ENCODE data around the gene ATP11A. TPM values are rescaled to one million over a fixed set of nuclear protein-coding genes. Genes with fewer than 3 reads are reported as not detected.

Gene ATP11A
- total RNA-seq, 5 donors from 2014 or later (not counting 1 experiment from before 2014, with no cell fraction given) = 35.7 to 57.1 (median 48.5) TPM

DNA sequence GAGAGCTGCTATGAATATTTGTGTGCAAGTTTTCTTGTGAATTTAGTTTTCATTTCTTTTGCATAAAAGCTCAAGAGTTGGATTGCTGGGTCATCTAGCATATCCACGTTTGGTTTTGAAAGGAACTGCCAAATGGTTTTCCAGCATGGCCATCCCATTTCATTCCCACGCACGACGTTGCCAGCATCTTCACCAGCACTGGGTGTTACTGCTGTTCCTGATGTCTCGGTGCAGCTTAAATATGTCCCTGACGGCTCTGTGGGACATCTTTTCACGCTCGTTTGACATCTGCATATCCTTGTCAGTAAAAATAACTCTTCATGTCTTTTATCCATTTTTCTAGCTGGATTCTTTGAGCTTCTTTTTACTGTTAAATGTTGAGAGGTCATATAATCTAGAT, 123.7 kb downstream of the ATP11A start:
- Histone ChIP-seq H3K4me1 (ENCODE audit: control insufficient read depth in 1 of 2, extremely low read depth in 1 of 2, insufficient read depth in 2 of 2, low read length in 2 of 2) (no peaks in the 10 kb centered on the region), H3K36me3 (ENCODE audit: control insufficient read depth in 2 of 2, extremely low read depth in 1 of 2, insufficient read depth in 1 of 2, low read length in 1 of 2) (peaks cover 16 to 39% of the 10 kb centered on the region in 2 donors), H3K27me3 (replicated peaks in 1 of 2; ENCODE audit: control insufficient read depth in 2 of 2, extremely low read depth in 1 of 2, insufficient read depth in 2 of 2, low read length in 1 of 2) (no peaks in the 10 kb centered on the region), H3K9me3 (no peaks in the 10 kb centered on the region), H3K4me3 (ENCODE audit: control insufficient read depth in 1 of 2, extremely low read depth in 1 of 2, low read length in 1 of 2) (no peak overlapping the region), H3K27ac (ENCODE audit: low read length) (no peak overlapping the region)
- CTCF ChIA-PET = no interaction called here
- POLR2A ChIA-PET = no interaction called here
- ATAC-seq (replicated peaks in 1 of 4) (no peak), DNase-seq (no peak)
- peaks cover 0 to 4% (median 0%) of the 10 kb centered on the region in 3 donors for H3K9me3 Mint-ChIP-seq
- 97% methylated on average over 6 of the region's 8 CpGs for WGBS (ENCODE audit: insufficient coverage)
- no peak overlapping the region for H3K27ac Mint-ChIP-seq
- H3K27me3 Mint-ChIP-seq = no peaks in the 10 kb centered on the region
- peaks cover 76% of the 10 kb centered on the region for H3K36me3 Mint-ChIP-seq
- H3K4me3 Mint-ChIP-seq = no peak overlapping the region
- H3K4me1 Mint-ChIP-seq = no peaks in the 10 kb centered on the region

DNA sequence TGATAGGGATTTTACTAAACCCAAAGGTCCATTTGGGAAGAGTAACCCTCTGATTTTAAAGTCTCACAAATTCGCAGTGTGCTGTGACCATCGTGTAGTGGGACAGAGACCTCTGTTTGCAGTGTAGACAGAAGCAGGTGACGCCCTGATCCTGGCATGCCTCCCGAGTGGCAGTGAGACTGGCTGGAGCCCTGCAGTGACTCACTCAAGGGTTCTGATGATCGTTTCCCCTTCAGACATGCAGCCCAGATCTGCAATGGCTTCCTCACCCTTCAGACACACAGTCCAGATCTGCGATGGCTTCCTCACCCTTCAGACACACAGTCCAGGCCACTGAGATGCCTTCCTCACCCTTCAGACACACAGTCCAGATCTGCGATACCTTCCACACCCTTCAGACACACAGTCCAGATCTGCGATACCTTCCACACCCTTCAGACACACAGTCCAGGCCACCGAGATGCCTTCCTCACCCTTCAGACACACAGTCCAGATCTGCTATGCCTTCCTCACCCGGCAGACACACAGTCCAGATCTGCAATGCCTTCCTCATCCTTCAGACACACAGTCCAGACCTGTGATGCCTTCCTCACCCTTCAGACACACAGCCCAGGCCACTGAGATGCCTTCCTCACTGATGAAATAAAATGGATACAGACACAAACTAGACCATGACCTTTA, 125.2 kb downstream of the ATP11A start:
- Histone ChIP-seq H3K4me1 (ENCODE audit: control insufficient read depth in 1 of 2, extremely low read depth in 1 of 2, insufficient read depth in 2 of 2, low read length in 2 of 2) (no peaks in the 10 kb centered on the region), H3K4me3 (ENCODE audit: control insufficient read depth in 1 of 2, extremely low read depth in 1 of 2, low read length in 1 of 2) (no peak overlapping the region), H3K27me3 (replicated peaks in 1 of 2; ENCODE audit: control insufficient read depth in 2 of 2, extremely low read depth in 1 of 2, insufficient read depth in 2 of 2, low read length in 1 of 2) (no peaks in the 10 kb centered on the region), H3K9me3 (no peaks in the 10 kb centered on the region), H3K27ac (ENCODE audit: low read length) (no peak overlapping the region), H3K36me3 (ENCODE audit: control insufficient read depth in 2 of 2, extremely low read depth in 1 of 2, insufficient read depth in 1 of 2, low read length in 1 of 2) (peaks cover 18 to 50% of the 10 kb centered on the region in 2 donors)
- no peak for ATAC-seq (replicated peaks in 1 of 4)
- no peak for DNase-seq
- WGBS (ENCODE audit: insufficient coverage) = 94% methylated on average over 10 of the region's 10 CpGs
- H3K4me3 Mint-ChIP-seq = no peak overlapping the region
- H3K9me3 Mint-ChIP-seq = peaks cover 0 to 4% (median 0%) of the 10 kb centered on the region in 3 donors
- no peaks in the 10 kb centered on the region for H3K27me3 Mint-ChIP-seq
- no peak overlapping the region for H3K27ac Mint-ChIP-seq
- H3K36me3 Mint-ChIP-seq = peaks cover 80% of the 10 kb centered on the region
- POLR2A ChIA-PET = no interaction called here
- no peaks in the 10 kb centered on the region for H3K4me1 Mint-ChIP-seq
- CTCF ChIA-PET = no interaction called here

DNA sequence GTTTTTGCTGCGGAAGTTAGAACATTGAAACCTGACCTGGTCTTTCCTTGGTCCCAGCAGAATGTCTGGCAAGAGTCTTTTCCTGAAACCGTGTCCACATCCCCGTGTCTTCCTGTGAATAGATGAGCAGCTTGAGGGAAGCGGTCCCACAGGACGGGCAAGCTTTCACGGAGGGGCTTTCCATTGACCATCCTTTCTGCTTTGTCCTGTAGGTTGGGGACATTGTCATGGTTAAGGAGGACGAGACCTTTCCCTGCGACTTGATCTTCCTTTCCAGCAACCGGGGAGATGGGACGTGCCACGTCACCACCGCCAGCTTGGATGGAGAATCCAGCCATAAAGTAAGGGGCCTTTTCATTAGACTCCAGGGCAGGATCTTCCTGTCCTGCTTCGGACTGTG, 126.0 kb downstream of the ATP11A start:
- Histone ChIP-seq H3K27me3 (replicated peaks in 1 of 2; ENCODE audit: control insufficient read depth in 2 of 2, extremely low read depth in 1 of 2, insufficient read depth in 2 of 2, low read length in 1 of 2) (no peaks in the 10 kb centered on the region), H3K36me3 (ENCODE audit: control insufficient read depth in 2 of 2, extremely low read depth in 1 of 2, insufficient read depth in 1 of 2, low read length in 1 of 2) (peaks cover 18 to 57% of the 10 kb centered on the region in 2 donors), H3K4me1 (ENCODE audit: control insufficient read depth in 1 of 2, extremely low read depth in 1 of 2, insufficient read depth in 2 of 2, low read length in 2 of 2) (no peaks in the 10 kb centered on the region), H3K9me3 (no peaks in the 10 kb centered on the region), H3K27ac (ENCODE audit: low read length) (no peak overlapping the region), H3K4me3 (ENCODE audit: control insufficient read depth in 1 of 2, extremely low read depth in 1 of 2, low read length in 1 of 2) (no peak overlapping the region)
- POLR2A ChIA-PET = no interaction called here
- Mint-ChIP-seq H3K36me3 (peaks cover 79% of the 10 kb centered on the region), H3K27ac (no peak overlapping the region), H3K9me3 (peaks cover 0 to 4% (median 0%) of the 10 kb centered on the region in 3 donors), H3K27me3 (no peaks in the 10 kb centered on the region), H3K4me3 (no peak overlapping the region), H3K4me1 (no peaks in the 10 kb centered on the region)
- no peak for ATAC-seq (replicated peaks in 1 of 4)
- CTCF ChIA-PET = no interaction called here
- WGBS (ENCODE audit: insufficient coverage) = 97% methylated on average over 12 of the region's 13 CpGs
- no peak for DNase-seq

DNA sequence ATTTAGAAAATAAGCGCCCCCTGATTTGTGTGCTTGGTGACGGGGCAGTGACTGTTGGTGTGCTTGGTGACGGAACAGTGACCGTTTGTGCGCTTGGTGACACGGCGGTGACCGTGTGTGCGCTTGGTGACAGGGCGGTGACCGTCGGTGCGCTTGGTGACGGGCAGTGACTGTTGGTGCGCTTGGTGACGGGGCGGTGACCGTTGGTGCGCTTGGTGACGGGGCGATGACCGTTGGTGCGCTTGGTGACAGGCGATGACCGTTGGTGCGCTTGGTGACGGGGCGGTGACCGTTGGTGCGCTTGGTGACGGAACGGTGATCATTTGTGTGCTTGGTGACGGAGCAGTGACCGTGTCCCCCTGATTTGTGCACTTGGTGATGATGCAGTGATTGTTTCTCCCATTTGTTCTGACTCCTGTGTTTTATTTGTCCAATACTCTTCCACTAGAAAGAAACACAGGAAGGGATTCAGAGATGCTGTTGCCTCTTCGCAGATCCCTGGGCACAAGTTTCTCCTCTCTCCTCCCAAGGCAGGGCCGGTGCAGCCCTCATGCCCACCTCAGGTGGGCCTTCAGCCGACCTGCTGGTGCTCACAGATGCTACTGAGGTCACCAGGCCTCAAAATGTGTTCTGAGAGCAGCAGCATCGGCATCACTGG, 128.3 kb downstream of the ATP11A start:
- POLR2A ChIA-PET = no interaction called here
- DNase-seq (no peak), ATAC-seq (replicated peaks in 1 of 4) (no peak)
- Mint-ChIP-seq H3K4me1 (no peaks in the 10 kb centered on the region), H3K9me3 (peaks cover 0 to 4% (median 0%) of the 10 kb centered on the region in 3 donors), H3K4me3 (no peak overlapping the region), H3K27ac (no peak overlapping the region), H3K27me3 (no peaks in the 10 kb centered on the region), H3K36me3 (peaks cover 79% of the 10 kb centered on the region)
- H3K9me3 ChIP-seq = no peaks in the 10 kb centered on the region
- CTCF ChIA-PET = no interaction called here
- H3K27ac ChIP-seq (ENCODE audit: low read length) = no peak overlapping the region
- H3K4me3 ChIP-seq (ENCODE audit: control insufficient read depth in 1 of 2, extremely low read depth in 1 of 2, low read length in 1 of 2) = no peak overlapping the region
- peaks cover 18 to 61% of the 10 kb centered on the region in 2 donors for H3K36me3 ChIP-seq (ENCODE audit: control insufficient read depth in 2 of 2, extremely low read depth in 1 of 2, insufficient read depth in 1 of 2, low read length in 1 of 2)
- H3K4me1 ChIP-seq (ENCODE audit: control insufficient read depth in 1 of 2, extremely low read depth in 1 of 2, insufficient read depth in 2 of 2, low read length in 2 of 2) = no peaks in the 10 kb centered on the region
- WGBS (ENCODE audit: insufficient coverage) = 97% methylated on average over 37 of the region's 38 CpGs
- H3K27me3 ChIP-seq (replicated peaks in 1 of 2; ENCODE audit: control insufficient read depth in 2 of 2, extremely low read depth in 1 of 2, insufficient read depth in 2 of 2, low read length in 1 of 2) = no peaks in the 10 kb centered on the region

DNA sequence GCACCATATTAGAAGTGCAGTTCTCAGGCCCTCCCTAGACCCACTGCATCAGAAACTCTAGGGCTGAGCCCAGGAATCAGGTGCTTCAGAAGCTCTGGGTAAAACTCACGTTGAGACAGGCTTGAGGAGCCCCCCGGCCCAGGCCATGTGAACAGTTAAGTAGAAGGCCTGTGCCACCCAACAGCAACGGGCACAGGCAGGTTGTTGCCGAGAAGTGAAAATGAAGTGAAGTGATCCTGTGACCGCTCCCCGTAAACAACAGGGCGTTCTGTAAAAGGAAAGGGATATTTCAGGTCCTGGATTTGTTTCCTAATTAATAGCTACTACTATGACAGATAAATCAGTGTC, 128.8 kb downstream of the ATP11A start:
- no peaks in the 10 kb centered on the region for H3K9me3 Mint-ChIP-seq
- POLR2A ChIA-PET = no interaction called here
- Histone ChIP-seq H3K27me3 (replicated peaks in 1 of 2; ENCODE audit: control insufficient read depth in 2 of 2, extremely low read depth in 1 of 2, insufficient read depth in 2 of 2, low read length in 1 of 2) (no peaks in the 10 kb centered on the region), H3K36me3 (ENCODE audit: control insufficient read depth in 2 of 2, extremely low read depth in 1 of 2, insufficient read depth in 1 of 2, low read length in 1 of 2) (peaks cover 18 to 61% of the 10 kb centered on the region in 2 donors), H3K4me1 (ENCODE audit: control insufficient read depth in 1 of 2, extremely low read depth in 1 of 2, insufficient read depth in 2 of 2, low read length in 2 of 2) (no peaks in the 10 kb centered on the region), H3K27ac (ENCODE audit: low read length) (no peak overlapping the region), H3K4me3 (ENCODE audit: control insufficient read depth in 1 of 2, extremely low read depth in 1 of 2, low read length in 1 of 2) (no peak overlapping the region), H3K9me3 (no peaks in the 10 kb centered on the region)
- no peaks in the 10 kb centered on the region for H3K4me1 Mint-ChIP-seq
- 93% methylated on average over 3 of the region's 7 CpGs for WGBS (ENCODE audit: insufficient coverage)
- H3K27ac Mint-ChIP-seq = no peak overlapping the region
- H3K4me3 Mint-ChIP-seq = no peak overlapping the region
- H3K27me3 Mint-ChIP-seq = no peaks in the 10 kb centered on the region
- CTCF ChIA-PET = no interaction called here
- no peak for ATAC-seq (replicated peaks in 1 of 4)
- no peak for DNase-seq
- H3K36me3 Mint-ChIP-seq = peaks cover 76% of the 10 kb centered on the region

DNA sequence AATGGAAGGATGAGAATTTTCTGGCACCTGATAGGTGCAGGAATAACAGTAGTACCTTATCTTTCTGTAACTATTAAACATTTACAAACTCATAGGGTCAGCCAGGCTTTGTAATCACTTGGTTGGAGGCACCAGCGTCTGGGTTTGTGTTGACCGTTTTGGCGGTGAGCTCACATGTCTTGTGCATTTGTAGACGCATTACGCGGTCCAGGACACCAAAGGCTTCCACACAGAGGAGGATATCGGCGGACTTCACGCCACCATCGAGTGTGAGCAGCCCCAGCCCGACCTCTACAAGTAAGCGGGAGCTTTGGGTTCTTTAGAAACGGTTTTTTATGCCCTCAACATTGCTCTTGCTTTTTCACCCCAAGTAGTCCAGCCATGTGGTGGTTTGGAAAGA, 129.3 kb downstream of the ATP11A start:
- Mint-ChIP-seq H3K36me3 (peaks cover 78% of the 10 kb centered on the region), H3K4me3 (no peak overlapping the region), H3K27me3 (no peaks in the 10 kb centered on the region), H3K9me3 (no peaks in the 10 kb centered on the region), H3K27ac (no peak overlapping the region), H3K4me1 (no peaks in the 10 kb centered on the region)
- Histone ChIP-seq H3K27ac (ENCODE audit: low read length) (no peak overlapping the region), H3K27me3 (replicated peaks in 1 of 2; ENCODE audit: control insufficient read depth in 2 of 2, extremely low read depth in 1 of 2, insufficient read depth in 2 of 2, low read length in 1 of 2) (no peaks in the 10 kb centered on the region), H3K9me3 (no peaks in the 10 kb centered on the region), H3K4me1 (ENCODE audit: control insufficient read depth in 1 of 2, extremely low read depth in 1 of 2, insufficient read depth in 2 of 2, low read length in 2 of 2) (no peaks in the 10 kb centered on the region), H3K4me3 (ENCODE audit: control insufficient read depth in 1 of 2, extremely low read depth in 1 of 2, low read length in 1 of 2) (no peak overlapping the region), H3K36me3 (ENCODE audit: control insufficient read depth in 2 of 2, extremely low read depth in 1 of 2, insufficient read depth in 1 of 2, low read length in 1 of 2) (peaks cover 18 to 64% of the 10 kb centered on the region in 2 donors)
- POLR2A ChIA-PET = no interaction called here
- CTCF ChIA-PET = no interaction called here
- 98% methylated on average over 11 of the region's 13 CpGs for WGBS (ENCODE audit: insufficient coverage)
- ATAC-seq (replicated peaks in 1 of 4) (no peak), DNase-seq (no peak)

All from T-cell (primary cell).